Naive thymus-derived CD8-positive, alpha-beta T cell (primary cell): ENCODE data around the gene CNTNAP2. TPM values are rescaled to one million over a fixed set of nuclear protein-coding genes. Genes with fewer than 3 reads are reported as not detected.
"Not testable (repeated sequence)": the region's sequence is repeated elsewhere in the genome, so short reads cannot be mapped to it uniquely, and the experiment has no call there.

Experiments
- ATAC-seq, 2 donors: fragments of 150-1000 bp; cut with Tn5 transposase in 1 of 2; sonication (Bioruptor Pico), chemical (Tn5 transposase) in 1 of 2; 1 replicate in 1 of 2; 2 replicates in 1 of 2; pipeline ENCODE4 v1.10.0; 2021; ENCODE audit warnings: mild to moderate bottlenecking in 2 of 2, moderate library complexity in 2 of 2
- POLR2A ChIA-PET: fragments of 350-600 bp; sonication (Branson Sonifier 250); formaldehyde crosslinking; loops from one replicate; lab custom pipeline; 2021; ENCODE audit warnings: antibody characterized with exemption; lab: Charles Lee
- DNase-seq, 10 donors: peaks; one replicate each; pipeline versions ENCODE4 v3.0.0 to v3.0.0-alpha.2; 2020 to 2022
- H3K27ac Mint-ChIP-seq, 10 donors: one replicate each; pipeline ENCODE4 v1.8.0; 2020 to 2022; ENCODE audit warnings: mild to moderate bottlenecking in 10 of 10, mixed read lengths in 10 of 10, moderate library complexity in 4 of 10, inconsistent platforms in 1 of 10
- H3K27me3 Mint-ChIP-seq, 5 donors: one replicate each; pipeline ENCODE4 v1.8.0; 2021 to 2022; ENCODE audit warnings: mixed read lengths in 5 of 5
- H3K36me3 Mint-ChIP-seq, 3 donors: one replicate each; pipeline ENCODE4 v1.8.0; 2020 to 2022; ENCODE audit warnings: mixed read lengths in 3 of 3, mild to moderate bottlenecking in 2 of 3, inconsistent platforms in 1 of 3
- H3K4me1 Mint-ChIP-seq, 4 donors: one replicate each; pipeline ENCODE4 v1.8.0; 2021 to 2022; ENCODE audit warnings: mixed read lengths in 4 of 4
- H3K4me3 Mint-ChIP-seq, 10 donors: one replicate each; pipeline ENCODE4 v1.8.0; 2020 to 2022; ENCODE audit warnings: mild to moderate bottlenecking in 10 of 10, mixed read lengths in 10 of 10, moderate library complexity in 6 of 10, inconsistent platforms in 1 of 10
- H3K9me3 Mint-ChIP-seq, 9 donors: one replicate each; pipeline ENCODE4 v1.8.0; 2020 to 2022; ENCODE audit warnings: mixed read lengths in 9 of 9, mild to moderate bottlenecking in 3 of 9, inconsistent platforms in 1 of 9, moderate library complexity in 1 of 9
- polyA plus RNA-seq, 3 donors: library from polyadenylated mRNA; unstranded; fragments of 300-500 nt; fragmentation: Illumina TruSeq; gene quantifications; one replicate each; pipeline ENCODE4 v1.2.3, GENCODE V29; 2021
- total RNA-seq, 8 experiments: library from RNA in 2 of 8; stranded (reverse) in 2 of 8; gene quantifications; one replicate each; pipeline ENCODE4 v1.2.3 and lab custom pipeline; 2021 to 2026

The CNTNAP2 gene
- total and polyA plus RNA-seq, 5 experiments from 2014 or later, result 0.12 to 1.5 (median 0.71) TPM; not detected in 1

GRCh38 chr7:147068842-147069241, 952.2 kb downstream of the CNTNAP2 start:
- Mint-ChIP-seq H3K36me3 (peaks cover 0 to 8% (median 0%) of the 10 kb centered on the region in 3 donors), H3K27ac (no peak overlapping the region), H3K9me3 (peaks cover 0 to 31% (median 10%) of the 10 kb centered on the region in 9 donors), H3K4me1 (no peaks in the 10 kb centered on the region), H3K27me3 (no peaks in the 10 kb centered on the region), H3K4me3 (no peak overlapping the region)
- DNase-seq (no peak), ATAC-seq (no peak)
- POLR2A ChIA-PET, result no interaction called here

- no peaks in the 10 kb centered on the region for H3K4me1 Mint-ChIP-seq
Observed at GRCh38 chr7:147069771-147070170, 953.2 kb downstream of the CNTNAP2 start.

DNA sequence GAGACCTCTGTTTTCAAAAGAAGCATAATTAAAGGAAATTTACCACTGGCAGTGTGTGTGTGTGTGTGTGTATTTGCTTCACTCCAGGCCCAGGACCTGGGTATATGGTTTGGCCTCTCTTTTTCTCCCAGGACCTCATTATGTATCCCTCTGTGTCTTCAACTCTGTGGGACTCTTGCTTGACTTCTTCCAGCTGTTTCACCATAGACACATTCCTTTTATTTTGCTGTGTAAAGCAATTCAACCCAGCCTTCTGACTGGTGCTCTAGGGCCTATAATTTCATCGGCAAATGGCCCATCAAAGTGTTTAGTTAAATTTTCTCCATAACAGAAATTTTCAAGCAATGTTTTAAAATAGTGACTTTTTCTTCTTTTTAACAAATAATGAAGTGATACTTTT, 954.3 kb downstream of the CNTNAP2 start:
- Mint-ChIP-seq H3K4me3 (no peak overlapping the region), H3K4me1 (no peaks in the 10 kb centered on the region), H3K27ac (no peak overlapping the region), H3K36me3 (peaks cover 0 to 8% (median 0%) of the 10 kb centered on the region in 3 donors), H3K27me3 (no peaks in the 10 kb centered on the region), H3K9me3 (peaks cover 0 to 40% (median 10%) of the 10 kb centered on the region in 9 donors)
- DNase-seq (no peak), ATAC-seq (no peak)
- POLR2A ChIA-PET, result no interaction called here

More at GRCh38 chr7:147069771-147070170, 953.2 kb downstream of the CNTNAP2 start:
- no peak overlapping the region for H3K4me3 Mint-ChIP-seq
- peaks cover 0 to 40% (median 10%) of the 10 kb centered on the region in 9 donors for H3K9me3 Mint-ChIP-seq
- peaks cover 0 to 8% (median 0%) of the 10 kb centered on the region in 3 donors for H3K36me3 Mint-ChIP-seq
- POLR2A ChIA-PET, result no interaction called here
- ATAC-seq (no peak), DNase-seq (no peak)
- H3K27me3 Mint-ChIP-seq, result no peaks in the 10 kb centered on the region
- no peak overlapping the region for H3K27ac Mint-ChIP-seq

DNA sequence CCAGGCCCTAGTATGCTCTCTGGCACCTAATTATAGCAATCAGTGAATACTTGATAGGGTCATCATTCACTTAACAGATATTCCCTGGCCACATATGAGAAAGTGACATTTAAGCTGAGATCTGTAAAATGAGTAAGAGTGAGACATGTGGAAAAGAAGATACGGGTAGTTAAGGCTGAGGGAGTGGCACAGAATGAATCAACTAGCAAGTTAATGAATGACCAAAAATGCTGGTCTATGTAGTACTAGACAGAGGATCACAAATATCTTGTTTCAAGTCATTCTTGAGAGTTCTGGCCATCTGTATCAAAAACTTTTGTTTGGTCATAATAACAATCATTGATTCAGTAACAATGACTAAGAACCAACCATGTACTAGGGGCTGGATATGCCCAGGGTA, 954.9 kb downstream of the CNTNAP2 start:
- H3K36me3 Mint-ChIP-seq, result peaks cover 0 to 8% (median 0%) of the 10 kb centered on the region in 3 donors
- H3K27me3 Mint-ChIP-seq, result no peaks in the 10 kb centered on the region
- peaks cover 0 to 40% (median 10%) of the 10 kb centered on the region in 9 donors for H3K9me3 Mint-ChIP-seq
- POLR2A ChIA-PET, result no interaction called here
- no peak overlapping the region for H3K4me3 Mint-ChIP-seq
- DNase-seq (no peak), ATAC-seq (no peak)
- no peak overlapping the region for H3K27ac Mint-ChIP-seq
- no peaks in the 10 kb centered on the region for H3K4me1 Mint-ChIP-seq

DNA sequence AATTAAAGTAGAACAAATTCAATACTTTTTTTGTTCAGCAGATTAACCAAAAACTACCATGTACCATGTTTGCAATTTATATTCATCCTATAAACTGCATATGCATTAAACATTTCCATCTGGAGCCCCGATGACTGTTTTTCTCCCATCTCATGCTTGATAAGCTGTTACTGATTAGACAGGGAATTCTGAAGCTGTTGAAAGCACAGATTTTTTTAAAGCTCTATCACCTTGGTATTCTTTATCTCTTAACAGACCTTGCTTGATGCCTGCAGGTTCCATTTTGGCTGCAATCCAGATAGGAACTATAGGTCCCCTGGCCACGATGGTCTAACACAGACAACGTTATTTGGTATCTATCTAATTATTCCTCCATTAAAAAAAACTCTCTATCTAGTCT, 961.7 kb downstream of the CNTNAP2 start:
- DNase-seq, result no peak
- Mint-ChIP-seq H3K4me3 (no peak overlapping the region), H3K36me3 (peaks cover 0 to 2% (median 0%) of the 10 kb centered on the region in 3 donors), H3K27me3 (no peaks in the 10 kb centered on the region), H3K9me3 (peaks cover 0 to 23% (median 5%) of the 10 kb centered on the region in 9 donors), H3K4me1 (no peaks in the 10 kb centered on the region), H3K27ac (no peak overlapping the region)
- POLR2A ChIA-PET, result no interaction called here
- ATAC-seq, result no peak

DNA sequence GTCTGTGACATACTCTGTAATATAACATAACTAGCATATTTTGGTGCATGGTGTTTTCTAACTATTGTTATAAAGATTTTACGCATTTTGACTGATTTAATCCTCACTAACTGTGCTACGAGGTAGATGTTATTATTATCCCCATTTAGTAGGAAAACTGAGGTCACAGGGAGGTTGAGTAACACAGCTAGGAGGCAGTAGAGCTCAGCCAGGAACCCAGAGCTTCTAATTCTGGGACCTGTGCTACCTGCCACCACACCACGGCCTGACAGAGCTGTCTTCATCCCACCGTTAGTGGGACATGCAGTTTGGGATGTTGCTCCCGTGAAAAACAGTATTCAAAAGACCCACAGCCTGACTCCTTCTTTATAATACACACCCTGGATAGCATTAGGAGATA, 962.5 kb downstream of the CNTNAP2 start:
- Mint-ChIP-seq H3K4me1 (no peaks in the 10 kb centered on the region), H3K27ac (no peak overlapping the region), H3K4me3 (no peak overlapping the region), H3K36me3 (no peaks in the 10 kb centered on the region), H3K9me3 (peaks cover 0 to 16% (median 3%) of the 10 kb centered on the region in 9 donors), H3K27me3 (no peaks in the 10 kb centered on the region)
- DNase-seq (no peak), ATAC-seq (no peak)
- POLR2A ChIA-PET, result no interaction called here

DNA sequence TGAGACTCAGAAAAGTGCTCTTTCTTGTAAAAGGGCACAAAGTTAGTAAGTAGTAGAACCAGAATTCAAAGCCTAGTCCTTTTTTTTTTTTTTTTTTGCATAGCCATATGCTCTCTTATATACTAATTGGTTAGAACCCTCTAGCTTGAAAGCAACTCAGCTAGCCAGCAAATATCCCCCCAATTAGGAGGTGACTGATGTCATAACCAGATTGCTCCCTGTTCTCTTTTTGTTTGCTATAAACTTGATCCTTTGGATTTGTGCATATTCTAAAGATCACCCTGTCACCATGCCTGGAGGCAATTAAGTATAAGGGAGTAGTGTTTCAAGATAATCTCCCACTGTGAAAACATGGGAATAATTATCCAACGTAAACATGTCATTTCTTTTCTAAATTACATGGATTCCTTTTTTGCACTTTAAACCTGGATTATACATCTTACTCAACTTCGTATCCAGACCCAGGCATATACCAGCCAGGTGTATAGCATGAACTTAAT, 963.4 kb downstream of the CNTNAP2 start:
- Mint-ChIP-seq H3K27ac (no peak overlapping the region), H3K4me1 (no peaks in the 10 kb centered on the region), H3K27me3 (no peaks in the 10 kb centered on the region), H3K36me3 (no peaks in the 10 kb centered on the region), H3K4me3 (no peak overlapping the region), H3K9me3 (peaks cover 0 to 15% (median 0%) of the 10 kb centered on the region in 9 donors)
- POLR2A ChIA-PET, result no interaction called here
- ATAC-seq (no peak), DNase-seq (no peak)

DNA sequence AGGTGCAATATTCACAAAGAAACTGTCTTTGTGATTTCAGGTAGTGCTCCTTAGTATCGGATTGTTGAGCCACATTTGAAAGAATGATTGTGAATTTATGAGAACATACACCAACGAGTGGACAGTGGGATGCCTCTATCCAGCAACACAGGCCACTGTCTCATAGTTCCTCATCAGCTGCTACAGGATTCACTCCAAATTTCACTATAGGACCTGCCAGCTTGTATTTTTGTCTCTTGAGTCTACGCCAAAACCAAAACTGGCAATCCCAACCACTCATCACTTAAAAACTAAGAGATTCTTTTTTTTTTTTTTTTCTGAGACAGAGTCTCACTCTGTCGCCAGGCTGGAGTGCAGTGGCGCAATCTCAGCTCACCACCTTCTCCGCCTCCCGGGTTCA, 964.5 kb downstream of the CNTNAP2 start:
- POLR2A ChIA-PET, result no interaction called here
- H3K4me1 Mint-ChIP-seq, result no peaks in the 10 kb centered on the region
- no peak overlapping the region for H3K4me3 Mint-ChIP-seq
- no peaks in the 10 kb centered on the region for H3K36me3 Mint-ChIP-seq
- ATAC-seq, result no peak
- peaks cover 0 to 20% (median 5%) of the 10 kb centered on the region in 9 donors for H3K9me3 Mint-ChIP-seq
- no peak overlapping the region for H3K27ac Mint-ChIP-seq
- no peak for DNase-seq
- no peaks in the 10 kb centered on the region for H3K27me3 Mint-ChIP-seq

GRCh38 chr7:147089051-147089461, 972.5 kb downstream of the CNTNAP2 start:
- Mint-ChIP-seq H3K4me1 (no peaks in the 10 kb centered on the region), H3K27ac (peak overlapping the region in 1 of 10 donors; percentile 26), H3K9me3 (peaks cover 3 to 11% (median 8%) of the 10 kb centered on the region in 9 donors), H3K4me3 (no peak overlapping the region), H3K27me3 (no peaks in the 10 kb centered on the region), H3K36me3 (no peaks in the 10 kb centered on the region)
- ATAC-seq (no peak), DNase-seq (no peak)
- POLR2A ChIA-PET, result no interaction called here

DNA sequence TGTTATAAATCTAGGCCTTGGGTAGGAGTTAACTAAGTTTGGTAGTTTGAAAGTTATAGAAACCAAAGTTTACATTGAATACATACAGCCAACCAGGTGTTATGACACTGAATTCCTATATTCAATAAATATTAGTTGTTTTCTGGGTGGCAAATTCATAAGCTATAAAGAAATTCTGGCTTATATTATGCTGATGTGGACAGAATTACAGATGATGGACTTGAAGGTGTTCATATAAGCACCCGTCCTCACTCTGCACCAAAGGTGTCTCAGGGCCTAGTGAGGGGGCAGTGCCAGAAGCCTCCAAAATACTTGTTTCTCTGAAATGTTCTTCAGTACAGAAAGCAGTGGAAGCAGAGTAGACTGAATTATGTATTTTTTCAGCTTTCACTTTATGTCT, 973.0 kb downstream of the CNTNAP2 start:
- Mint-ChIP-seq H3K27ac (no peak overlapping the region), H3K9me3 (peaks cover 3 to 11% (median 8%) of the 10 kb centered on the region in 9 donors), H3K4me1 (no peaks in the 10 kb centered on the region), H3K36me3 (no peaks in the 10 kb centered on the region), H3K4me3 (no peak overlapping the region), H3K27me3 (no peaks in the 10 kb centered on the region)
- POLR2A ChIA-PET, result no interaction called here
- no peak for ATAC-seq
- no peak for DNase-seq

- ATAC-seq (no peak), DNase-seq (no peak)
- Mint-ChIP-seq H3K27me3 (no peaks in the 10 kb centered on the region), H3K4me3 (no peak overlapping the region), H3K36me3 (peaks cover 0 to 5% (median 0%) of the 10 kb centered on the region in 3 donors), H3K9me3 (peaks cover 0 to 35% (median 9%) of the 10 kb centered on the region in 9 donors), H3K27ac (no peak overlapping the region), H3K4me1 (no peaks in the 10 kb centered on the region)
- POLR2A ChIA-PET, result no interaction called here
Observed at GRCh38 chr7:147096629-147097028, 980.0 kb downstream of the CNTNAP2 start.

GRCh38 chr7:147103224-147103623, 986.6 kb downstream of the CNTNAP2 start:
- POLR2A ChIA-PET, result no interaction called here
- Mint-ChIP-seq H3K9me3 (peaks cover 0 to 22% (median 10%) of the 10 kb centered on the region in 9 donors), H3K4me3 (no peak overlapping the region), H3K36me3 (peaks cover 0 to 5% (median 0%) of the 10 kb centered on the region in 3 donors), H3K27me3 (no peaks in the 10 kb centered on the region), H3K27ac (no peak overlapping the region), H3K4me1 (no peaks in the 10 kb centered on the region)
- ATAC-seq (no peak), DNase-seq (no peak)

GRCh38 chr7:147106746-147107145, 990.1 kb downstream of the CNTNAP2 start:
- no peaks in the 10 kb centered on the region for H3K4me1 Mint-ChIP-seq

GRCh38 chr7:147114525-147114924, 997.9 kb downstream of the CNTNAP2 start:
- H3K4me3 Mint-ChIP-seq, POLR2A ChIA-PET: not testable (repeated sequence)

More at GRCh38 chr7:147106746-147107145, 990.1 kb downstream of the CNTNAP2 start:
- no peak overlapping the region for H3K27ac Mint-ChIP-seq
- H3K36me3 Mint-ChIP-seq, result peaks cover 0 to 10% (median 0%) of the 10 kb centered on the region in 3 donors
- DNase-seq (no peak), ATAC-seq (no peak)
- POLR2A ChIA-PET, result no interaction called here
- H3K9me3 Mint-ChIP-seq, result peaks cover 0 to 32% (median 9%) of the 10 kb centered on the region in 9 donors
- no peak overlapping the region for H3K4me3 Mint-ChIP-seq
- H3K27me3 Mint-ChIP-seq, result no peaks in the 10 kb centered on the region

More at GRCh38 chr7:147114525-147114924, 997.9 kb downstream of the CNTNAP2 start:
- not testable (repeated sequence) for DNase-seq, H3K4me1 Mint-ChIP-seq, ATAC-seq, H3K27me3 Mint-ChIP-seq, H3K27ac Mint-ChIP-seq
- Mint-ChIP-seq H3K9me3 (peaks cover 18 to 66% (median 40%) of the 10 kb centered on the region in 9 donors), H3K36me3 (peaks cover 0 to 39% (median 0%) of the 10 kb centered on the region in 3 donors)
